ENCODE measurements around the gene NKPD1. TPM values are rescaled to one million over a fixed set of nuclear protein-coding genes. Genes with fewer than 3 reads are reported as not detected.

NKPD1 gene
- total and polyA plus RNA-seq, 9 of the 15 experiments (the other 6 are each of a cell fraction or from before 2014, with no cell fraction given) = 0.03 to 0.09 (median 0.04) TPM; not detected in 5

DNA sequence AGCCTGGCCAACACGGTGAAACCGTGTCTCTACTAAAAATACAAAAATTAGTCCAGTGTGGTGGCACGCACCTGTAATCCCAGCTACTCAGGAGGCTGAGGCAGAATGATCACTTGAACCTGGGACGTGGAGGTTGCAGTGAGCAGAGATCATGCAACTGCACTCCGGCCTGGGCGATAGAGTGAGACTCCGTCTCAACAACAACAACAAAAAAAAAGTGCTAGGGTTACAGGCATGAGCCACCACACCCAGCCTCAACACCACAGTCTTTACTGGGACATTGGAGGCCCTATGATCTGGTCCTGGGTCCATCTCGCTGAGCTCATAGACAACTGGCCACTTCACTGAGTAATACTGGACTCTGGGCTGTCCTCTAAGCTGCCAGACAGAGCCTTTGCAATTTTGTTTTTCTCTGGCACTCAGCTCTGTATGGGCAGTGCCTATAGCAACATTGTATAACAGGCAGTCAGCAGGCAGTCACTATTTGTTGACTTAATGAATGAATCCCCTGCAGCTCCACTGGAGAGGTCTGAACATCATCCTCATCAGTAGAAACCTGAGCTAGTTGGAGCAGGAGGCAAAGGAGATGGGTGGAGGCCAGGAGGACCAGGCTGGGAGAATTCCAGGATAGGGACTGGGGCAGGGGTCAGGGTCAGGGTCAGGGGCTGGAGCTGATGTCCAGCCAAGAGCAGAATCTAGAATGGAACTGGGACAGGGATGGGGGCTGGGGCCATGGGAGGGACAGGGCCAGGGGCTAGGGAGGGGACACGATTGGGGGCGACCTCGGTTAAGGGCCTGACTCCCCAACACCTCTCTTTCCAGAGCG lies 25.9 kb upstream of the NKPD1 start (continued):
- TF ChIP-seq SREBF2 (CRISPR knock-in tag; IDR thresholded peaks at IDR 0.05) (no peak), SNIP1 (IDR thresholded peaks at IDR 0.05; ENCODE audit: low read depth) (no peak)

DNA sequence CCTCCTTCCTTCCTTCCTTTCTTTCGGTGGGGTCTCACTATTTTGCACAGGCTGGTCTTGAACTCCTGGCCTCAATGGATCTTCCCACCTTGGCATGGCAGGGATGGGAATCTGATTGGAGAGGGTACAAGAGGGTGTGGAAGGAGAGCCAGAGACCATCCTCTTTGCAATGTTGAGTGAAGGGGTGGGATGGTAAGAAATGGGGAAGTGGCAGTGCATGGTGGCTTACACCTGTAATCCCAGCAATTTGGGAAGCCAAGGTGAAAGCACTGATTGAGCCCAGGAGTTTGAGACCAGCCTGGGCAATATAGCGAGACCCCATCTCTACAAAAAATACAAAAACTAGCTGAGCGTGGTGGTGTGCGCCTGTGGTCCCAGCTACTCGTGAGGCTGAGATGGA lies 23.3 kb upstream of the NKPD1 start:
- ATAC-seq (no peak), FAIRE-seq (no peak), DNase-seq (ENCODE audit: extremely low read depth in 1 of 4, low spot score in 3 of 4) (no peak)
- TF ChIP-seq SPI1 (IDR thresholded peaks at IDR 0.05; ENCODE audit: borderline replicate concordance, low read depth, low read length) (peak; percentile 86), POU5F1 (IDR thresholded peaks at IDR 0.05; ENCODE audit: borderline replicate concordance, low read depth, low read length, partially characterized antibody) (no peak), ZSCAN32 (CRISPR knock-in tag; IDR thresholded peaks at IDR 0.05) (no peak)
- TF ChIP-seq, protein P1, sequence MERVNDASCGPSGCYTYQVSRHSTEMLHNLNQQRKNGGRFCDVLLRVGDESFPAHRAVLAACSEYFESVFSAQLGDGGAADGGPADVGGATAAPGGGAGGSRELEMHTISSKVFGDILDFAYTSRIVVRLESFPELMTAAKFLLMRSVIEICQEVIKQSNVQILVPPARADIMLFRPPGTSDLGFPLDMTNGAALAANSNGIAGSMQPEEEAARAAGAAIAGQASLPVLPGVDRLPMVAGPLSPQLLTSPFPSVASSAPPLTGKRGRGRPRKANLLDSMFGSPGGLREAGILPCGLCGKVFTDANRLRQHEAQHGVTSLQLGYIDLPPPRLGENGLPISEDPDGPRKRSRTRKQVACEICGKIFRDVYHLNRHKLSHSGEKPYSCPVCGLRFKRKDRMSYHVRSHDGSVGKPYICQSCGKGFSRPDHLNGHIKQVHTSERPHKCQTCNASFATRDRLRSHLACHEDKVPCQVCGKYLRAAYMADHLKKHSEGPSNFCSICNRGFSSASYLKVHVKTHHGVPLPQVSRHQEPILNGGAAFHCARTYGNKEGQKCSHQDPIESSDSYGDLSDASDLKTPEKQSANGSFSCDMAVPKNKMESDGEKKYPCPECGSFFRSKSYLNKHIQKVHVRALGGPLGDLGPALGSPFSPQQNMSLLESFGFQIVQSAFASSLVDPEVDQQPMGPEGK (CRISPR knock-in tag; IDR thresholded peaks at IDR 0.05; ENCODE audit: borderline replicate concordance) = no peak
- Histone ChIP-seq H3K4me2 (ENCODE audit: insufficient read depth, low read length) (no peak overlapping the region), H4K20me1 (replicated peaks; ENCODE audit: control insufficient read depth, insufficient read depth, low read length) (no peaks in the 10 kb centered on the region), H3K36me3 (ENCODE audit: control insufficient read depth, insufficient read depth, low read length) (peaks cover 13% of the 10 kb centered on the region; the same call in 2 of the 3 replicates), H3K79me2 (ENCODE audit: control insufficient read depth, insufficient read depth, low read length) (peaks cover 27% of the 10 kb centered on the region), H3K4me3 (no peak overlapping the region), H3K9me3 (replicated peaks; ENCODE audit: control insufficient read depth, insufficient read depth, low read depth, low read length) (no peaks in the 10 kb centered on the region), H3K27ac (ENCODE audit: extremely low read depth, low read depth, low read length) (no peak overlapping the region), H2AFZ (ENCODE audit: low read depth, low read length) (no peak overlapping the region), H3K9me1 (ENCODE audit: control insufficient read depth, insufficient read depth, low read length) (no peaks in the 10 kb centered on the region), H3K27me3 (ENCODE audit: control insufficient read depth in 2 of 2, insufficient read depth in 2 of 2, low read length in 2 of 2) (no peaks in the 10 kb centered on the region), H3K4me1 (replicated peaks in 1 of 2; ENCODE audit: control insufficient read depth in 2 of 2, insufficient read depth in 2 of 2, low read length in 2 of 2) (peaks cover 14 to 29% of the 10 kb centered on the region in 2 experiments), H3K9ac (ENCODE audit: insufficient read depth in 1 of 2, low read depth in 2 of 2, low read length in 2 of 2) (no peak overlapping the region)
- no TSS peak for BruUV-seq (replicated peaks)
- POLR2A ChIA-PET = no interaction called here
- intact Hi-C loops (cut with micrococcal nuclease) (no loop called here), in situ Hi-C loops (cut with MboI) (no loop called here)
- WGBS (ENCODE audit: insufficient coverage, low coverage, missing lambda C conversion rate) = 84% methylated on average over 5 of the region's 5 CpGs
- CTCF ChIA-PET (ENCODE audit: low intra/inter-chr PET ratio) = no interaction called here

Data from K562 (cell line).